Effector memory CD4-positive, alpha-beta T cell (primary cell): Measurements from ENCODE around the gene ZBTB7C.

Experiments
- DNase-seq, 3 donors: peaks; one replicate each; pipeline ENCODE4 v3.0.0-alpha.2; 2020
- H3K27ac ChIP-seq: 2 replicates; pipeline ENCODE4 v1.7.0; 2013; ENCODE audit warnings: mild to moderate bottlenecking, low read length, moderate library complexity; ENCODE audit not compliant: insufficient read depth, poor library complexity, severe bottlenecking
- H3K27me3 ChIP-seq: replicated peaks from 2 replicates; pipeline ENCODE4 v1.7.0; 2013; ENCODE audit warnings: mild to moderate bottlenecking, low read length; ENCODE audit not compliant: insufficient read depth, control insufficient read depth, poor library complexity, severe bottlenecking
- H3K36me3 ChIP-seq: 2 replicates; pipeline ENCODE4 v1.7.0; 2013; ENCODE audit warnings: mild to moderate bottlenecking, low read length, moderate library complexity; ENCODE audit not compliant: control insufficient read depth, insufficient read depth
- H3K4me1 ChIP-seq: 2 replicates; pipeline ENCODE4 v1.7.0; 2013; ENCODE audit warnings: low read length, mild to moderate bottlenecking; ENCODE audit not compliant: control insufficient read depth, insufficient read depth, poor library complexity, severe bottlenecking
- H3K4me3 ChIP-seq: 2 replicates; pipeline ENCODE4 v1.7.0; 2013; ENCODE audit warnings: low read length, low read depth, mild to moderate bottlenecking; ENCODE audit not compliant: insufficient read depth, poor library complexity, severe bottlenecking
- H3K9me3 ChIP-seq: 2 replicates; pipeline ENCODE4 v1.7.0; 2013; ENCODE audit warnings: mild to moderate bottlenecking, low read length, moderate library complexity; ENCODE audit not compliant: control insufficient read depth

Gene ZBTB7C

DNA sequence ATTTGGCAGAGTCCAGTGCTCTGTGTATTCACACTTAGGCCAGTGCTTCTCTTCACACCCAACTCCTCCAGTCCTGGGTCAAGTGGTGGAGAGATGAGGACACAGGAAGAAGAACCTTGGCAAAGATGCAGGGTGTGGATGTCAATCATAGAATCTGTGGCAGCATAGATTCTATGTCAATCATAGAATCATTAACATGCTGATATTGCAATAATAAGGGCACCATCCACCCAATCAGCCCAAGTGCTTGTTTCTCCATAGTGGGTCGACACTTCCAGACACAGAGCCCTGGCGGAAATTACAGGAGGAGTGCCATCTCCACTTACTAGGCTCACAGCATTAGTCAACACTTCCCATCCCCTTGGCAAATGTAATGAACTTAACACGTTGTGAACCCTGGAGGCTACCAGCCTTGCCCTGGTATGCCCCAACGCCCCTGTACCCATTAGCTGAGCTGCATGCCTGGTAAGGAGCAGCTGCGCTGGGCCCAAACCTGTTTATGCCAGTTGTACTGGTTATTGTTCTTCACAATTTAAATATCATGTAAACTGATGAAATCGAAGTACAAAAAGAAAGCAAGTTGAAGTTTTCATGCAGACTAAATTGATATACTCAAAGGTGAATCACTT is 317.2 kb downstream of the ZBTB7C start:
- H3K36me3 ChIP-seq = no peaks in the 10 kb centered on the region
- DNase-seq = no peak
- no peak overlapping the region for H3K4me3 ChIP-seq
- H3K27me3 ChIP-seq = no peaks in the 10 kb centered on the region
- no peak overlapping the region for H3K27ac ChIP-seq
- H3K9me3 ChIP-seq = no peaks in the 10 kb centered on the region
- H3K4me1 ChIP-seq = no peaks in the 10 kb centered on the region

DNA sequence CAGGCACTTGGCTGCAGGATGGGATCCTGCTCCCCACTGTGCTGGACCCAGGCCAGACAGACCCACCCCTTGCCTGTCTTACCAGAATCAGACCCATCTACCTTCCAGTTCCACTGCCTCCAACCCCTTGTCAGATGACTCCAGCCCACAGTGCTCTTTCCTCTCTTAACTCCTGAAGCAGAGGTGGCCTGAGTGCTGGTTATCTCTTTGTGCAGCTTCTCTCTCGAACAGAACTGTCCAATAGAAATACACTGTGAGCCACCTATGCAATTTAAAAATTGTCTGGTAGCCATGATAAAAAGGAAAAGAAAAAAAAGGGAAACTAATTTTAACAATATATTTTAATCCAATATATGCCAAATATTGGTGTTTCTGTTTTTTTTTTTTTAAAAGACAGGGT is 318.5 kb downstream of the ZBTB7C start:
- no peak overlapping the region for H3K4me3 ChIP-seq
- H3K9me3 ChIP-seq = no peaks in the 10 kb centered on the region
- H3K27ac ChIP-seq = no peak overlapping the region
- no peaks in the 10 kb centered on the region for H3K36me3 ChIP-seq
- DNase-seq = no peak
- H3K4me1 ChIP-seq = no peaks in the 10 kb centered on the region
- no peaks in the 10 kb centered on the region for H3K27me3 ChIP-seq

GRCh38 chr18:48090021-48090420 is 319.2 kb downstream of the ZBTB7C start:
- H3K36me3 ChIP-seq = no peaks in the 10 kb centered on the region
- no peak overlapping the region for H3K27ac ChIP-seq
- no peaks in the 10 kb centered on the region for H3K27me3 ChIP-seq
- H3K4me1 ChIP-seq = no peaks in the 10 kb centered on the region
- no peak for DNase-seq
- no peaks in the 10 kb centered on the region for H3K9me3 ChIP-seq
- no peak overlapping the region for H3K4me3 ChIP-seq

DNA sequence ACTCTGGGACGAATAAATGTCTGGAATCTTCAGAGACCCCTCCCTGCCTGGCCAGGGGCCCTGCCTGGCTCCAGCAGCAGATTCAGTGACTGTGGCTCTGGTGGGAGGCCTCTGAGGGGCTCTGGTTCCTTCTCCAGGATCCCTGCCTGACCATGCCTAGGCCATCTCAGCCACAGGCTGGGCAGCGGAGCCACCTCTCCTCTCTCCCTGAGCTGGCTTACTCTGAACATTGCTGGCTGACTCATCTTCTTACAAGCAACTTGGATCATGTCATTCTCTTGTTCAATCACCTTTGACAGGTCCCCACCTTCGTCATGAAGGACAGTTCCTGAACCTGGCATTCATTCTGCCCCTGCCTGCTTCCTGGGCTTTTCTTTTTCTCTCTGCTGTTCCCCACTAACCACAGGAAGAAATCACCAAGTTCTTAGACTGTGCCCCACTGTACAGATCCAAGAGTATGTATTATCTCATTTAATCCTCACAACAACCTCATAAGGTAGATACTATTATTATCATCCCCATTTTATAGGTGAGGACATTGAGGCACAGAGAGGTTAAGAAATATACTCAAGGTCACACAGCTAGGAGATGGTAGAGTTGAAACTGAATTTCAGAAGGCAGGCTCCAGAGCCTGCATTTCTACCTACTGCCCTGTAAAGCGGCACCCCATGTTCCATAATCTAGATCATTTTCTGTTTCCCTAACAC is 323.2 kb downstream of the ZBTB7C start:
- H3K9me3 ChIP-seq = no peaks in the 10 kb centered on the region
- no peaks in the 10 kb centered on the region for H3K27me3 ChIP-seq
- no peaks in the 10 kb centered on the region for H3K4me1 ChIP-seq
- no peak overlapping the region for H3K27ac ChIP-seq
- no peaks in the 10 kb centered on the region for H3K36me3 ChIP-seq
- no peak overlapping the region for H3K4me3 ChIP-seq
- no peak for DNase-seq

DNA sequence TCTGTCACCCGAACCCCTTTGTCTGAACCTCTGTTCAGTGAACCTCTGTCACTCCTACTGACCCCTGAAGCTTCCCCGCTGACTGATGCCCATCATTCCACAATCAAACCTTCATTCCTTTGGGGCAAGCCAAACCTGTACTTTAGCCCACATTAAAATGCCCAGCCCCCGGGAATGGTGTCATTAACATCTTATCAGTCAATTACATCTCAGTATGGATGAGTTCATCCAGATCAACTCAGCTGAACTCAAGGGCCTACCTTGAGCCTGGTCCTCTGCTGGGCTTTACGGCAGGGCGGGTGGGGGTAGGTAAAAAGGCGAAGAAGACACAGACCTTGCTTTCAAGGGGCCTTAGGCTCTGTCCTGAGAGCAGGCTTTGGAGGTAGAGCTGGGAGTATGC is 324.3 kb downstream of the ZBTB7C start:
- Histone ChIP-seq H3K27me3 (no peaks in the 10 kb centered on the region), H3K36me3 (no peaks in the 10 kb centered on the region), H3K9me3 (no peaks in the 10 kb centered on the region), H3K4me3 (no peak overlapping the region), H3K4me1 (no peaks in the 10 kb centered on the region), H3K27ac (no peak overlapping the region)
- no peak for DNase-seq

GRCh38 chr18:48084041-48084757 is 325.0 kb downstream of the ZBTB7C start:
- Histone ChIP-seq H3K4me1 (no peaks in the 10 kb centered on the region), H3K4me3 (no peak overlapping the region), H3K27me3 (no peaks in the 10 kb centered on the region), H3K36me3 (no peaks in the 10 kb centered on the region), H3K27ac (no peak overlapping the region), H3K9me3 (no peaks in the 10 kb centered on the region)
- DNase-seq = no peak

GRCh38 chr18:48080546-48080945 is 328.6 kb downstream of the ZBTB7C start:
- Histone ChIP-seq H3K4me1 (no peaks in the 10 kb centered on the region), H3K4me3 (no peak overlapping the region), H3K9me3 (no peaks in the 10 kb centered on the region), H3K27ac (no peak overlapping the region), H3K36me3 (no peaks in the 10 kb centered on the region), H3K27me3 (no peaks in the 10 kb centered on the region)
- no peak for DNase-seq

DNA sequence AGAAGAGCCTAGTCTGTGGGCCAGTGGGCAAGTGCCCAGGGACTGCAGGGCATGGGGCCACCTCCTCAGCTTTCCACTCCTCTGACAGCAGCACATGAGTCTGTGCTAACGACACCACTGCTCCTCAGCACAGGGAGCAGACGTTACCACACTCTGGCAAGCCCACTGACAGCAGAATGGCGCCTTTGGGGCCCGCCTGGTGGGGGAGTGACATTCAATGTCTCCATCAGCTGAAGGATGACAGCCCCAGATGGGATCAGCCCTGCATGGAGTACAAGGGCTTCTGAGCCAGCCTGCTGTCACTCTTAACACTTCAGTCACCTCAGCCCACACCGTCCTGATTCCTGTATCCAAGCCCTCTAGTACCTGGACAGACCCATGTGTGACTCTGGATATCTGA is 329.3 kb downstream of the ZBTB7C start:
- H3K36me3 ChIP-seq = no peaks in the 10 kb centered on the region
- H3K4me1 ChIP-seq = no peaks in the 10 kb centered on the region
- H3K4me3 ChIP-seq = no peak overlapping the region
- no peaks in the 10 kb centered on the region for H3K27me3 ChIP-seq
- no peak overlapping the region for H3K27ac ChIP-seq
- H3K9me3 ChIP-seq = no peaks in the 10 kb centered on the region
- no peak for DNase-seq

GRCh38 chr18:48078448-48078847 is 330.7 kb downstream of the ZBTB7C start:
- Histone ChIP-seq H3K4me3 (no peak overlapping the region), H3K36me3 (no peaks in the 10 kb centered on the region), H3K27ac (no peak overlapping the region), H3K4me1 (no peaks in the 10 kb centered on the region), H3K27me3 (no peaks in the 10 kb centered on the region), H3K9me3 (no peaks in the 10 kb centered on the region)
- no peak for DNase-seq

DNA sequence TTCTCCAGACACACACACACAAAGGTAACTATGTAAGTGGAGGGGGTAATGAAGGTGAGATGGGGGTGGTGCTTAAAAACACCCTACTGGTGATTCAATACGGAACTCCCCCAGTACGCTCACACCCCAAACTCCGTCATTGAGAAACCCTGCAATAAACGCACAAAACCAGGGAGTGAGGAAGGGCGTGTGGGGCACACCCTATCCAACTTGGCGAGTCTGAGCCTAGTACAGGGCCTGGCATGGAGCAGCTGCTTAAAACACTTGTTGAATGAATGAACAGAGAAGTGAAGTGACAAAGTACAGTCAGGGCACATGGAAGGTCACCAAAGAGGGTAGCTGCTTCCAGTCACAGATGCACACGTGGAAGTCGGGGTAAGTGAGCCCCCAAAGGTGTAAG is 331.9 kb downstream of the ZBTB7C start:
- DNase-seq = no peak
- H3K9me3 ChIP-seq = no peaks in the 10 kb centered on the region
- H3K4me3 ChIP-seq = no peak overlapping the region
- H3K4me1 ChIP-seq = no peaks in the 10 kb centered on the region
- no peaks in the 10 kb centered on the region for H3K36me3 ChIP-seq
- H3K27me3 ChIP-seq = no peaks in the 10 kb centered on the region
- H3K27ac ChIP-seq = no peak overlapping the region
